Psoas muscle (tissue), 8 donors: Measurements from ENCODE around the gene GRIN2C. TPM values are rescaled to one million over a fixed set of nuclear protein-coding genes. Genes with fewer than 3 reads are reported as not detected.
A peak's percentile ranks its signal among the peaks of the same experiment; 100 is the strongest.
"Not testable (repeated sequence)": the region's sequence is repeated elsewhere in the genome, so short reads cannot be mapped to it uniquely, and the experiment has no call there.

Source experiments
- ATAC-seq, 4 donors: fragments of 200-7000 bp; cut with Tn5 transposase; one replicate each; pipeline ENCODE4 v1.9.1; 2020; ENCODE audit warnings: moderate library complexity in 3 of 4, mild to moderate bottlenecking in 2 of 4
- DNase-seq, 2 donors: peaks; one replicate each; pipeline ENCODE4 v3.0.0-alpha.2; 2020
- H3K27ac ChIP-seq: fragments of 200-600 bp; one replicate; pipeline ENCODE4 v1.8.0; 2022
- H3K27me3 ChIP-seq, 3 donors: fragments of 200-600 bp in 1 of 3; one replicate each; pipeline versions ENCODE4 v1.6.1 to v1.8.0; 2013 to 2022; ENCODE audit warnings: low read length in 2 of 3, mild to moderate bottlenecking in 2 of 3, moderate library complexity in 1 of 3; ENCODE audit not compliant: insufficient read depth in 3 of 3
- H3K36me3 ChIP-seq, 2 donors: fragments of 200-600 bp in 1 of 2; one replicate each; pipeline versions ENCODE4 v1.6.1 to v1.8.0; 2013 to 2022; ENCODE audit warnings: low read depth in 1 of 2, mild to moderate bottlenecking in 1 of 2, moderate library complexity in 1 of 2; ENCODE audit not compliant: insufficient read depth in 1 of 2
- H3K4me1 ChIP-seq: fragments of 200-600 bp; one replicate; pipeline ENCODE4 v1.8.0; 2022
- H3K4me3 ChIP-seq: fragments of 200-600 bp; one replicate; pipeline ENCODE4 v1.8.0; 2022; ENCODE audit warnings: mild to moderate bottlenecking
- H3K9me3 ChIP-seq: fragments of 200-600 bp; one replicate; pipeline ENCODE4 v1.8.0; 2022
- WGBS, 3 donors: extraction: QIAGEN DNeasy Blood & Tissue Kit; methylation state at CpG; one replicate each; pipeline versions ENCODE4 v1.1.6 to v1.1.7; 2013; 5-methylcytosine and 5-hydroxymethylcytosine counted together
- intact Hi-C, 2 donors: fragments of 100-400 bp; cut with DNase I; formaldehyde crosslinking; loops; one replicate each; pipeline versions ENCODE4 v1.11.0 to v1.14.2; 2022
- polyA plus RNA-seq, 3 donors: library from polyadenylated mRNA; stranded (reverse); fragments of 200-250 nt; gene quantifications; one replicate each; pipeline ENCODE4 v1.2.3, GENCODE V29; 2013
- total RNA-seq, 4 donors: library from RNA; stranded (reverse); fragmentation: NEBNext Ultra II Directional in 2 of 4; extraction: Animal tissue kit (Norgen Biotek cat#: 25700) in 2 of 4; gene quantifications; one replicate each; pipeline versions ENCODE4 v1.2.1 to v1.2.4, GENCODE V29; 2021 to 2023
- TF ChIP-seq, protein P1 (sequence below): fragments of 200-600 bp; IDR thresholded peaks from one replicate; pipeline ENCODE4 v1.8.0; 2022; ENCODE audit warnings: antibody characterized with exemption
- donor health status: healthy with polysubstance abuse.
- donor health status: DM: no; HTN: no; CAD: no; lungs with moderate emphysema.
- donor health status: Bipolar disorder and iron deficiency.
- donor health status: healthy.
- donor health status: DM: yes; HTN: yes; CAD: no.
- donor health status: DM: no; HTN: no; CAD: no.
- donor health status: DM: no; HTN: no; CAD: no.
- donor health status: DM: yes; HTN: yes; CAD: no.

GRIN2C gene
- total and polyA plus RNA-seq, 7 donors = 0.06 to 0.74 (median 0.32) TPM

DNA sequence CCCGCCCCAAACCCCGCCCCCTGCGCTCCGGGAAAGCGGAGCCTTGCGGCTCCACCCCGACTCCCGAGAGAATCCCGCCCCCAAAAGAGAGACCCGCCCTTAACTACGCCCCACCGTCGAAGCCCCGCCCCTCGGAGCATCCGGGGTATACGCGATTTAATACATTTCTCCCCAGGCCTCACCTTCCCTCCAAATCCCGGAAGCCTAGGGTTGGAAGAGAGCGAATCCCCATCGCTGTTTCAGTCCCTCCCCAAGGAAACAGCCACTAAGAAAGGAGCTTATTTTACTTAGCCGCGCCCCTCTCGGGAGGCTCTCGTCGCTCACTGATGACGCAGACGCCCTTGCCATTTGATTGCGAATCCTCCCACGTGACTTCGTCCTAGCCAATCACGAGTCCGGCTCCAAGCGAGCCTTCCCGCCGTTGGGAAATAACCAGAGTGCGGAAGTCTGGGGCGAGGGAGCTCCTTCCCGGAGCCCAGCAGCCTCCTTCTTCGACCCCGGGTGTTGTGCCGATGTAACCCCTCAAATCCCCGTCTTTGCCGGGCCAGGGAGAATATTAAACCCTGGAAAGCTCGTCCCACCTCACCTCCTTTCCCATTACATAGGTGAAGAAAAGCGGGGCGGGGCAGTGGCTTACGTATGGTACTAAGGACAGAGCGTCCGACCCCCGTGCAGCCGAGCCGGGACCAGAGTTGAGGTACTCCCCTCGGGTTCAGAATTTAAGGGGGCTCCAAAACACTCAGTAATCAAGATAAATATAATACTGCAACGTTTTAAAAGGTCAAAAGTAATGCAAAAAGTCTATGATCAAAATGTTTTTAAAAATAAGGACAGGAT lies 13.6 kb upstream of the GRIN2C start:
- ATAC-seq (peak; percentile 94 to 96 (median 94)), DNase-seq (peak; percentile 99 to 100)
- TF ChIP-seq, protein P1, sequence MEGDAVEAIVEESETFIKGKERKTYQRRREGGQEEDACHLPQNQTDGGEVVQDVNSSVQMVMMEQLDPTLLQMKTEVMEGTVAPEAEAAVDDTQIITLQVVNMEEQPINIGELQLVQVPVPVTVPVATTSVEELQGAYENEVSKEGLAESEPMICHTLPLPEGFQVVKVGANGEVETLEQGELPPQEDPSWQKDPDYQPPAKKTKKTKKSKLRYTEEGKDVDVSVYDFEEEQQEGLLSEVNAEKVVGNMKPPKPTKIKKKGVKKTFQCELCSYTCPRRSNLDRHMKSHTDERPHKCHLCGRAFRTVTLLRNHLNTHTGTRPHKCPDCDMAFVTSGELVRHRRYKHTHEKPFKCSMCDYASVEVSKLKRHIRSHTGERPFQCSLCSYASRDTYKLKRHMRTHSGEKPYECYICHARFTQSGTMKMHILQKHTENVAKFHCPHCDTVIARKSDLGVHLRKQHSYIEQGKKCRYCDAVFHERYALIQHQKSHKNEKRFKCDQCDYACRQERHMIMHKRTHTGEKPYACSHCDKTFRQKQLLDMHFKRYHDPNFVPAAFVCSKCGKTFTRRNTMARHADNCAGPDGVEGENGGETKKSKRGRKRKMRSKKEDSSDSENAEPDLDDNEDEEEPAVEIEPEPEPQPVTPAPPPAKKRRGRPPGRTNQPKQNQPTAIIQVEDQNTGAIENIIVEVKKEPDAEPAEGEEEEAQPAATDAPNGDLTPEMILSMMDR = no peak
- Histone ChIP-seq H3K4me3 (peak overlapping the region; percentile 83), H3K27ac (peak overlapping the region; percentile 94), H3K4me1 (peaks cover 7% of the 10 kb centered on the region), H3K9me3 (no peaks in the 10 kb centered on the region), H3K27me3 (peaks cover 0 to 2% (median 0%) of the 10 kb centered on the region in 3 donors), H3K36me3 (no peaks in the 10 kb centered on the region)
- WGBS, 3 donors = 0 to 1% (median 0%) methylated on average over 49 to 55 of the region's 55 CpGs
- intact Hi-C loops = no loop called here

DNA sequence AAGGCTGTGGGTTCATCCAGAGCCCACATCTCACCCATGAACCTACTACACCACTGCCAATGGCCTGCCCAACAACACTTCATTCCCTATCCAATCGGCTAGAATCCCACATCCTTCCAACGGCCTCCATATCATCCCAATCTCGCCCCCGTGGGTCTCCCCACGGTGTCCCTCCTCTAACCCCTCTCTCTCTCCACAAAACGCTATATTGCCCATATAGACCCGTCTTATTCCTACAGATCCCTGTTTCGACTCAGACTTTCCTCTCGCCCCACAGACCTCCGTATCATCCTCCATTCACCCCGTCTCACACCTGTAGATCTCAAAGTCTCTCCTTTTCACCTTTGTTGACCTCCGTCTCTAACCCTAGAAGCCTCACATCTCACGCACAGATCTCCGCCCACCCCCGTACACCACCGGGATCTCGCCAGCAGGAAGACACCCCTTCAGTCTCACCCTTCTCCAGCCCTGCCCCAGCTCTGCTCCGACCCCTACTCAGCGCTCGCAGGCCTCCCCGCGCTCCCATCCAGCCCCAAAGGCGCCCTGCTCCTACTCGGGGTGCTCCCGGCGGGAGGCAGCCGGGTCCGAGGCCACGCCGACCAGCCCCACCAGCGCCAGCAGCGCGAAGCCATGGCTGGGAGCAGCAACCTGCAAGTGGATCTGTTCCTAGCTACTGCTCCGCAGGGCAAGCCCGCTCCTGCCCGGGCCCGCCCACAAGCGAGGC lies 12.8 kb upstream of the GRIN2C start, which contains the start of gene FDXR:
FDXR (minus strand) TSS at position 682 of the 724 bp plus-strand sequence; CDS start at position 632, 50 bp downstream.
- DNase-seq (no peak), ATAC-seq (peak in 1 of 4 donors; percentile 8)
- Histone ChIP-seq H3K4me3 (peak within 1 kb of the TSS; percentile 83), H3K9me3 (no peaks in the 10 kb centered on the region), H3K36me3 (no peaks in the 10 kb centered on the region), H3K27me3 (no peaks in the 10 kb centered on the region), H3K4me1 (peaks cover 7% of the 10 kb centered on the region), H3K27ac (peak within 1 kb of the TSS; percentile 94)
- intact Hi-C loops = no loop called here
- WGBS, 3 donors = 6 to 9% (median 6%) methylated on average over 38 of the region's 38 CpGs
- TF ChIP-seq, protein P1 = no peak

DNA sequence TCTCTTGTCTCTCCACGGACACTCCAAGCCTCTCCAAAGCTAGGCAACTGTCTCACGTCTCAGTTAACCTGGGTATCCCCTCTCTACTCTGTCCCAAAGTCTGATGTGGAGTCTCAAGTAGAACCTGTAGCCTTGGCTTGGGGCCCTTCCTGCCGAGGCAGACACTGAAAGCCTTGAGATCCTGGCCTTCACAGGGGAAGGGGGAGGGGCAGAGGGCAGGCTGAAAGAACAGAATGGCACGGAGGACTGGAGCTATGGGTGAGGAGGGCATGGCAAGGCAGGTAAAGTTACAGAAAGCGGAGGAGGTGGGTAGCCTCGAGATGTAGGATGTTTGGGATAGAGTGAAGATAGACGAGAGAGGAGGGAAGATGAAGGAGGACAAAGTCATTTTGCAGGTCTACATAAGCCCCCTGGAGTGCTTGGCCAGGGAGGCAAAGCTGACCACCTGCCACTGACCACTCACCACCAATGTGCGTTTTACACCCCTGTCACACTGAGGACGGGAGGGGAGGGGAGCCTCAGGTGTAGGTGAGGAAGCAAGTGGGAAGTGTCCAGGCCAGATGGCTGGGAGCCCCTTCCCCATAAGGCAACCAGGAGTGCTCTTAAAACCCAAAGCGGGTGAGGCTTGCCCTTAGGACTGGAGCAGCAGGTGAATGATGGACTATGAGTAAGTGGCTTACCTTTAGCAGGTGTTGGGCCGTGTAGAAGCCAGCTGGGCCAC lies 11.8 kb upstream of the GRIN2C start:
- peaks cover 7% of the 10 kb centered on the region for H3K4me1 ChIP-seq
- no peaks in the 10 kb centered on the region for H3K36me3 ChIP-seq
- H3K27ac ChIP-seq = no peak overlapping the region
- DNase-seq (no peak), ATAC-seq (no peak)
- H3K4me3 ChIP-seq = peak overlapping the region; percentile 83
- 79 to 84% (median 82%) methylated on average over 11 of the region's 11 CpGs for WGBS, 3 donors
- intact Hi-C loops = no loop called here
- H3K9me3 ChIP-seq = no peaks in the 10 kb centered on the region
- TF ChIP-seq, protein P1 = no peak
- no peaks in the 10 kb centered on the region for H3K27me3 ChIP-seq

DNA sequence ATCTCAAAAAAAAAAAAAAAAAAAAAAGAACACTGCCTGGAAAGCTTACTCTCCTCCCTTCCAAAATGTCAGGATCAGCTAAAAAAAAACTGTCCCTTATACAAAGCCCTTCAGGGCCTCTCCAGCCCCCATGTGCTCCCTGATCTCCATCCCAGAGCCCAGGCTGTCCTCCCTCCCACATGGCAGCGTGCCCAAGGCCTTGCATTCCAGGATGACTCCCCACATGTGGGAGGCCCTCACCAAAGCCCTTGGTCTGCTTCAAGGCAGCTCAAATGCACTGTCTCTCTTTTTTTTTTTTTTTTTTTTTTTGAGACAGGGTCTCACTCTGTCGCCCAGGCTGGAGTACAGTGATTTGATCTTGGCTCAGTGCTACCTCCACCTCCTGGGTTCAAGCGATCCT lies 10.8 kb upstream of the GRIN2C start:
- Histone ChIP-seq H3K27ac (no peak overlapping the region), H3K4me3 (no peak overlapping the region), H3K27me3 (peaks cover 0 to 2% (median 0%) of the 10 kb centered on the region in 3 donors), H3K4me1 (peaks cover 7% of the 10 kb centered on the region), H3K9me3 (no peaks in the 10 kb centered on the region), H3K36me3 (no peaks in the 10 kb centered on the region)
- ATAC-seq (no peak), DNase-seq (peak in 1 of 2 donors; percentile 62)
- WGBS, 3 donors = 83 to 88% (median 84%) methylated on average over 3 of the region's 3 CpGs
- TF ChIP-seq, protein P1 = no peak
- intact Hi-C loops = no loop called here

DNA sequence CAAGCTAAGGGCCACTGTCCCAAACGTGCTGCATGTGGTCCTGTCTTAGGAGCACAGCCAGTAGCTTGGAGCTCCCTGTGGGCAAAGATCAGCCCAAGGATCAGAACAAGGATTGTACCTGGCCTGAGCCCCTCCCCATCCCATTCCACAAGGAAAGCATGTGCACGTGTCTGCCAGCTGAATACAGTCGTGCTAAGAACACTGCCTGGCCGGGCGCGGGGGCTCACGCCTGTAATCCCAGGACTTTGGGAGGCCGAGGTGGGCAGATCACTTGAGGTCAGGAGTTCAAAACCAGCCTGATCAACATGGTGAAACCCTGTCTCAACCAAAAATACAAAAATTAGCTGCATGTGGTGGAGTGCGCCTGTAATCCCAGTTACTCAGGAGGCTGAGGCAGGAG lies 10.3 kb upstream of the GRIN2C start:
- H3K4me3 ChIP-seq, H3K27me3 ChIP-seq, H3K27ac ChIP-seq, H3K36me3 ChIP-seq, ATAC-seq, DNase-seq, H3K9me3 ChIP-seq, H3K4me1 ChIP-seq, intact Hi-C loops: not testable (repeated sequence)
- WGBS, 3 donors = 90 to 94% (median 91%) methylated on average over 9 of the region's 9 CpGs
